Measurements from ENCODE around the gene ISCU. TPM values are rescaled to one million over a fixed set of nuclear protein-coding genes. Genes with fewer than 3 reads are reported as not detected.

ISCU gene
- total and polyA plus RNA-seq, 2 of the 8 experiments (the other 6 are each of a cell fraction or from before 2014, with no cell fraction given), result 72.1 to 78.1 TPM

- Histone ChIP-seq H3K9me3 (ENCODE audit: insufficient read depth in 2 of 2, low read depth in 1 of 2, low read length in 1 of 2) (no peaks in the 10 kb centered on the region), H3K23ac (ENCODE audit: insufficient read length) (no peak overlapping the region), H2AFZ (ENCODE audit: low read length) (no peak overlapping the region), H4K91ac (replicated peaks; ENCODE audit: insufficient read length, low read length) (no peak overlapping the region), H2BK120ac (replicated peaks; ENCODE audit: low read depth, low read length) (no peak overlapping the region), H3K79me2 (ENCODE audit: control insufficient read depth in 1 of 2, insufficient read depth in 2 of 2, low read length in 2 of 2) (no peaks in the 10 kb centered on the region), H3K9ac (replicated peaks in 1 of 4; ENCODE audit: extremely low read depth in 1 of 4, low read depth in 3 of 4, low read length in 3 of 4) (no peak overlapping the region), H3K27me3 (replicated peaks in 1 of 4; ENCODE audit: control insufficient read depth in 3 of 4, extremely low read depth in 1 of 4, insufficient read depth in 3 of 4, low read length in 3 of 4) (no peaks in the 10 kb centered on the region), H2BK12ac (ENCODE audit: low read depth, low read length) (no peak overlapping the region), H4K20me1 (replicated peaks in 1 of 2; ENCODE audit: control insufficient read depth in 1 of 2, insufficient read depth in 2 of 2, low read length in 2 of 2) (peaks cover 0 to under 1% of the 10 kb centered on the region in 2 experiments), H3K4me3 (ENCODE audit: extremely low read depth in 1 of 4, insufficient read depth in 2 of 4, low read depth in 3 of 4, low read length in 4 of 4) (no peak overlapping the region), H3K4me2 (ENCODE audit: insufficient read depth in 1 of 2, low read depth in 2 of 2, low read length in 2 of 2) (no peak overlapping the region), H4K8ac (ENCODE audit: extremely low read depth, insufficient read depth, low read length) (no peak overlapping the region), H3K56ac (replicated peaks; ENCODE audit: insufficient read length, low read depth, low read length) (no peak overlapping the region), H4K5ac (ENCODE audit: insufficient read length, low read depth, low read length) (no peak overlapping the region), H3K27ac (ENCODE audit: low read depth, low read length) (no peak overlapping the region), H3K4me1 (replicated peaks in 1 of 4; ENCODE audit: control insufficient read depth in 3 of 4, insufficient read depth in 4 of 4, low read length in 3 of 4) (peaks cover 0 to 6% (median 2%) of the 10 kb centered on the region in 4 experiments; a peak in 5 of 7 replicates), H2BK15ac (ENCODE audit: low read length) (no peak overlapping the region), H3K4ac (replicated peaks; ENCODE audit: insufficient read length, low read depth, low read length) (no peak overlapping the region), H2AK5ac (ENCODE audit: low read depth, low read length) (no peak overlapping the region), H3K79me1 (ENCODE audit: low read depth, low read length) (no peaks in the 10 kb centered on the region), H2BK5ac (ENCODE audit: low read depth, low read length) (no peak overlapping the region), H3K23me2 (ENCODE audit: low read depth, low read length) (peaks cover under 1% of the 10 kb centered on the region; the same call in 1 of the 2 replicates), H2BK20ac (ENCODE audit: low read length) (no peak overlapping the region), H3K18ac (ENCODE audit: extremely low read depth, low read length) (no peak overlapping the region; the same call in 1 of the 2 replicates), H3K36me3 (ENCODE audit: control insufficient read depth in 2 of 4, insufficient read depth in 4 of 4, low read length in 3 of 4) (no peaks in the 10 kb centered on the region), H3K14ac (ENCODE audit: insufficient read length) (no peak overlapping the region)
- DNase-seq (ENCODE audit: low read depth in 1 of 2, low spot score in 2 of 2) (no peak), FAIRE-seq (no peak)
- ChIA-PET POLR2A (ENCODE audit: partially characterized antibody) (interaction anchor here (1.5 kb wide), 1 partner anchor 10 kb away, joined by 6 read pairs; no protein-coding TSS in a partner anchor), CTCF (ENCODE audit: partially characterized antibody) (interaction anchor here (0.6 to 4.5 kb wide), 5 partner anchors 20 to 367 kb away, joined by 3 to 32 read pairs (median 4); no protein-coding TSS in a partner anchor)
- TF ChIP-seq ATF2 (IDR thresholded peaks at IDR 0.05; ENCODE audit: low read length), result no peak
- no peak for TF ChIP-seq POU5F1 (IDR thresholded peaks at IDR 0.05; ENCODE audit: low read depth, low read length)
- no peak for TF ChIP-seq CHD1 (IDR thresholded peaks at IDR 0.05; ENCODE audit: low read depth, low read length)
- no peak for TF ChIP-seq TEAD4 (IDR thresholded peaks at IDR 0.05; ENCODE audit: low read depth, low read length)
- TF ChIP-seq MAFK (IDR thresholded peaks at IDR 0.05; ENCODE audit: low read depth, low read length), result no peak
- no peak for TF ChIP-seq SP2 (IDR thresholded peaks at IDR 0.05; ENCODE audit: low read length)
- WGBS, 2 experiments (ENCODE audit: extremely low coverage in 1 of 2, insufficient coverage in 1 of 2, insufficient read length in 1 of 2, insufficient replicate concordance in 2 of 2, low coverage in 1 of 2, low lambda C conversion rate in 2 of 2, missing lambda C conversion rate in 1 of 2), result 88% methylated on average over 7 of the region's 7 CpGs; no CpG with 5 or more reads in 1 of the 2 experiments
These were observed 21.6 kb downstream of the ISCU start for GRCh38 chr12:108583991-108584390.

Data from H1 (cell line).